Pericardium fibroblast (primary cell): Measurements from ENCODE around the gene PDCD1LG2. TPM values are rescaled to one million over a fixed set of nuclear protein-coding genes. Genes with fewer than 3 reads are reported as not detected.

Experiments
- total RNA-seq: library from RNA; depleted of rRNA; stranded (reverse); fragments of >200 nt; gene quantifications from 2 replicates; pipeline ENCODE4 v1.2.3, GENCODE V29; 2015

Gene PDCD1LG2
- 0.77 and 10.7 TPM in 2 replicates for total RNA-seq

DNA sequence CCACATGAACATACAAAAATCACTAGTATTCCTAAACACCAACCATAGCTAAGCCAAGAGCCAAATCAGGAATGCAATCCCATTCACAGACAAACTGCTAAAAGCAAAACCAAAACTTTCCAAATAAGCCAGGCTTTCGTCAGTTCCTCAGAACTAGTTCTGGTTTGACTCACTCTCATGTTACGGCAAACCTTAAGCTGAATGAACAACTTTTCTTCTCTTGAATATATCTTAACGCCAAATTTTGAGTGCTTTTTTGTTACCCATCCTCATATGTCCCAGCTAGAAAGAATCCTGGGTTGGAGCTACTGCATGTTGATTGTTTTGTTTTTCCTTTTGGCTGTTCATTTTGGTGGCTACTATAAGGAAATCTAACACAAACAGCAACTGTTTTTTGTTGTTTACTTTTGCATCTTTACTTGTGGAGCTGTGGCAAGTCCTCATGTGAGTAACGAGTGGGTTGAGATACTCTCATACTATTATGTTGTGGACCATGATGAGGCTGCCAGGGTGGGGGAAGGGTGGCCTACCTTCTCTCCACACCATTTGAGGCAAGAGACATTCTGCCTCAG lies at the start of gene PDCD1LG2:
Gene PDCD1LG2, plus strand, starts transcription at position 172 of the 572 bp plus-strand sequence. CDS start 12,016 bp downstream, outside the sequence.

Other genes with a start within 250 kb of the PDCD1LG2 start
- gene RLN2, start 205.8 kb upstream of the PDCD1LG2 start, total RNA-seq = not detected in 2 replicates
- 3.7 TPM in 1 of 2 replicates, not detected in the other for gene RLN1, start 170.7 kb upstream of the PDCD1LG2 start, total RNA-seq
- gene PLGRKT, start 72.6 kb upstream of the PDCD1LG2 start, total RNA-seq = 21.1 and 21.4 TPM in 2 replicates
- gene CD274, start 60.0 kb upstream of the PDCD1LG2 start, total RNA-seq = 0.43 and 4.4 TPM in 2 replicates
- gene RIC1, start 118.6 kb downstream of the PDCD1LG2 start, total RNA-seq = 23.7 and 45.3 TPM in 2 replicates